BLaER1 treated with 17β-estradiol and CSF1 and Interleukin-3, amounts not matched to agents 10 nM and 100 nM (cell line): Measurements from ENCODE around the gene FGF4.

ENCODE experiments used
- H3K27ac ChIP-seq, 11 experiments: shearing (Covaris generic); formaldehyde crosslinking; 2 replicates each; pipeline ENCODE4 v1.8.1; 2022
- H3K27me3 ChIP-seq, 11 experiments: shearing (Covaris generic); formaldehyde crosslinking; 2 replicates each; pipeline ENCODE4 v1.8.1; 2022
- H3K36me3 ChIP-seq, 11 experiments: shearing (Covaris generic); formaldehyde crosslinking; 2 replicates each; pipeline ENCODE4 v1.8.1; 2022
- H3K4me1 ChIP-seq, 10 experiments: shearing (Covaris generic); formaldehyde crosslinking; 2 replicates each; pipeline ENCODE4 v1.8.1; 2022
- H3K4me2 ChIP-seq, 11 experiments: shearing (Covaris generic); formaldehyde crosslinking; 2 replicates each; pipeline ENCODE4 v1.8.1; 2022
- H3K4me3 ChIP-seq, 10 experiments: shearing (Covaris generic); formaldehyde crosslinking; 2 replicates each; pipeline ENCODE4 v1.8.1; 2022
- H3K9ac ChIP-seq, 11 experiments: shearing (Covaris generic); formaldehyde crosslinking; 2 replicates each; pipeline ENCODE4 v1.8.1; 2022
- H3K9me3 ChIP-seq, 11 experiments: shearing (Covaris generic); formaldehyde crosslinking; replicated peaks in 1 of 11; 2 replicates each; pipeline ENCODE4 v1.8.1; 2022
- H4K20me1 ChIP-seq, 11 experiments: shearing (Covaris generic); formaldehyde crosslinking; 2 replicates each; pipeline ENCODE4 v1.8.1; 2022
- Cebpa-rat ChIP-seq, 11 experiments: shearing (Covaris generic); IDR thresholded peaks; 2 replicates each; pipeline ENCODE4 v1.8.1; 2022

The FGF4 gene

DNA sequence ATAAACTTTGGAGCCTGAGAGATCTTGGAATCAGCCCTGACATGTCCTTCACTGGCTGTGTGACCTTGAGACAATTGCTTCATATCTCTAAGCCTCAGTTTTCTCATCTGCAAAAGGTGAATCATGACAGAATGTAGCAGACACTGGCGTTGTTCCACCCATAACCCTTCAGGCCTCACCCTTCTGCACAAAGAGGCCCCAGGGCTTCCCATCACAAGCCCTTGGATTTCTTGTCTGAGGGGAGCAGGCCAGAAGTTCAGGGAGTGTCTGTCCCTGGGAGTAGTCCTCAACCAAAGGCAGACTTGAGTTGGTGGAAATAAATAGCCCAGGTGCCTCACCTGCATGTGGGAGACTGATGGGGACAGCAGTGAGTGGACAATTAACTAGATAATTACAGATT, 27.4 kb upstream of the FGF4 start:
- no peak for TF ChIP-seq Cebpa-rat (IDR thresholded peaks at IDR 0.05)
- no peaks in the 10 kb centered on the region for H3K27me3 ChIP-seq
- H3K36me3 ChIP-seq: no peaks in the 10 kb centered on the region
- no peak overlapping the region for H3K9ac ChIP-seq
- H3K4me2 ChIP-seq: no peak overlapping the region
- H3K4me3 ChIP-seq: no peak overlapping the region
- H4K20me1 ChIP-seq: no peaks in the 10 kb centered on the region; a peak in 2 of 22 replicates
- H3K27ac ChIP-seq: no peak overlapping the region
- peaks cover 0 to 12% (median 9%) of the 10 kb centered on the region in 11 experiments; a peak in 16 of 22 replicates for H3K9me3 ChIP-seq
- H3K4me1 ChIP-seq: no peaks in the 10 kb centered on the region

DNA sequence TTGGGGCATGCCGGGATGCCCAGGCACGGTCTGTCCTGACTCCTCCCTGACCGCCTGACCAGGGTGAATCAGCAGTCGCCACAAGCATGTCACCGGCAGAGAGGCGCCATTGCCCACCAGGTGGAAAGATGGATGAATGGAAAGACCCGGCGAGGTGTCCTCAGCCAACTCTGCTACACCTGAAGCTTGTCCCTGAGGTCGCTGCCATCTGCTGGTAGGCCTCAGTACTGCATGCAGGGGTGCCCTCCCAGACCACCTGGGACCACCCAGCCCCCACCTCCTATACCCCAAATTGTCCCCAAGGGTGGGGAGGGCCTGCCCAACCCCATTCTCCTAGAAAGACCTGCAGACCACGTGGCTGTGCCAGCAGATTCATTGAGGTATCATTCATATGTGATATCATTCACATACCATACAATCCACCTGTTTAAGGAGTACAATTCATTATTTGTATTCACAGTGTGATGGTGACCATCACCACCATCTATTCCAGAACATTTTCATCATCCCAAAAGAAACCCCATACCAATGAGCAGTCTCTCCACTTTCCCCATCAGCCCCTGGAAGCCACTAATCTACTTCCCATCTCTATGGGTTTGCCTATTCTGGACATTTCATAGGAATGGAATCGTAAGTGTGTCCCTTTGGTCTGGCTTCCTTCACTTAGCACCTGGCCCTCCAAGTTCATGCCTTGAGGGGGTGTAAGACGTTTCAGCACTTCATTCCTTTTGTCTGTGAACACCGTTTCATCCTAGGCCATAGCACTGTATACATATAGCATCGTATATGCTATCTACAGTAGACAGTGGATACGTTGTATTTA, 26.6 kb upstream of the FGF4 start:
- no peak for TF ChIP-seq Cebpa-rat (IDR thresholded peaks at IDR 0.05)
- H3K27ac ChIP-seq: no peak overlapping the region
- H3K36me3 ChIP-seq: no peaks in the 10 kb centered on the region
- H3K4me2 ChIP-seq: no peak overlapping the region
- no peak overlapping the region for H3K9ac ChIP-seq
- H3K4me3 ChIP-seq: no peak overlapping the region
- no peaks in the 10 kb centered on the region; a peak in 2 of 22 replicates for H4K20me1 ChIP-seq
- no peaks in the 10 kb centered on the region for H3K4me1 ChIP-seq
- H3K9me3 ChIP-seq: peaks cover 0 to 12% (median 9%) of the 10 kb centered on the region in 11 experiments; a peak in 16 of 22 replicates
- H3K27me3 ChIP-seq: no peaks in the 10 kb centered on the region

DNA sequence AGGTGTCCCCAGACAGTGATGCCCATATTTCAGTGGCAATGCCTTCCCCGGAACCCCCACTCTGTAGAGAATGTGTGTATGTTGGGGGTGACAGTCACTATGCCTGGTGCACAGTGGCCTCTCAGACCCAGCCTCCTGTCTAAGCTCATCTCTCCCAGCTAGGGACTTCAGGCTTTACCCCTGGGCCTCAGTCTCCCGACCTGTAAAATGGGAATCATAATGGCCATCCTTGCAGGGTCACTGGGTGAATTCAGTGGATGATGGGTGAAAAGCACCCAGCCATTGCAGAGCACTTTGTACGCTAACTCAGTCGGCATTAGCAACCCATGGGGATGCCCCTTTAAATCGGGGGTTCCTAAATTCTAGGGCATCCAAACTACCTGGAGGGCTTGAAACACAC, 25.1 kb upstream of the FGF4 start:
- Histone ChIP-seq H3K4me2 (no peak overlapping the region), H3K9ac (no peak overlapping the region), H3K27me3 (no peaks in the 10 kb centered on the region), H3K27ac (no peak overlapping the region), H3K36me3 (no peaks in the 10 kb centered on the region), H4K20me1 (no peaks in the 10 kb centered on the region; a peak in 2 of 22 replicates), H3K4me1 (no peaks in the 10 kb centered on the region), H3K4me3 (no peak overlapping the region), H3K9me3 (peaks cover 0 to 12% (median 9%) of the 10 kb centered on the region in 11 experiments; a peak in 16 of 22 replicates)
- TF ChIP-seq Cebpa-rat (IDR thresholded peaks at IDR 0.05): no peak

DNA sequence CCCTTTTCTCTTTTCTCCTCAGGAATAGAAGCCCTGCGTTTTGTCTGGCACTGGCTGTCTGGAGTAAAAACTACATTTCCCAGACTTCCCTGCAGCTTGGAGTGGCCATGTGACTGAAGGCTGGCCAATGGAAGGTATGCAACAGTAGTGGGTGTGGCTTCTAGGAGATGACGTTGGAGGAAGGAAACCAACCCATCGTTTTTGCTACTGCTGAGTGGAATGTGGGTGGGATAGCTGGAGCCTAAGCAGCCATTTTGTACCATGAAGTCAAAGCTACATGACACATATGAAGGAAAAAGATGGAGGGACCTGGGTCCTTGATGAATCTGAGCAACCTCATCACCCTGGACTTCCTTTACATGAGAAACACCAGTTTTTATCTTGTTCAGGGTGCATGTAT, 24.4 kb upstream of the FGF4 start:
- H3K4me3 ChIP-seq: no peak overlapping the region
- H3K9ac ChIP-seq: no peak overlapping the region
- no peaks in the 10 kb centered on the region for H3K27me3 ChIP-seq
- H3K4me1 ChIP-seq: no peaks in the 10 kb centered on the region
- peaks cover 0 to 12% (median 9%) of the 10 kb centered on the region in 11 experiments; a peak in 16 of 22 replicates for H3K9me3 ChIP-seq
- no peaks in the 10 kb centered on the region; a peak in 1 of 22 replicates for H4K20me1 ChIP-seq
- TF ChIP-seq Cebpa-rat (IDR thresholded peaks at IDR 0.05): no peak
- H3K27ac ChIP-seq: no peak overlapping the region
- H3K36me3 ChIP-seq: no peaks in the 10 kb centered on the region
- no peak overlapping the region for H3K4me2 ChIP-seq

DNA sequence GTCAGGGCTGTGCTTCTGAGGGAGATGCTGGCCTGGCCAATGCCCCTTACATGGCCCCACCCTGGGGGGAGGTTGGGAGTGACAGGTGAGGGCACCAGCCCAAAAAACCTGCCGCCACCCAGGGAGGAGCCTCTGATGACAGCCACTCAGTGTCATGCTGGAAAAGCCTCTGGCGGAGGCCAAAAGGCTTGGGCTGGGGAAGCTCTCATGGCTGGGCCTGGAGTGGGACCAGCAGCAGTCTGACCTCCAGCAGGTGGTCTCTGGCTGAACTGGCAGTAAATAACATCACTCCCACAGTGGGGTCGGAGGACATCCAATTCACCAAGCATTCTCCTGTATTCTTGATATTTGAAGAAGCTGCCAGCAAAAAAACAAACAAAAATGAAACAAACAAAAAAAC, 24.0 kb upstream of the FGF4 start:
- Histone ChIP-seq H3K9ac (no peak overlapping the region), H3K27ac (no peak overlapping the region)

DNA sequence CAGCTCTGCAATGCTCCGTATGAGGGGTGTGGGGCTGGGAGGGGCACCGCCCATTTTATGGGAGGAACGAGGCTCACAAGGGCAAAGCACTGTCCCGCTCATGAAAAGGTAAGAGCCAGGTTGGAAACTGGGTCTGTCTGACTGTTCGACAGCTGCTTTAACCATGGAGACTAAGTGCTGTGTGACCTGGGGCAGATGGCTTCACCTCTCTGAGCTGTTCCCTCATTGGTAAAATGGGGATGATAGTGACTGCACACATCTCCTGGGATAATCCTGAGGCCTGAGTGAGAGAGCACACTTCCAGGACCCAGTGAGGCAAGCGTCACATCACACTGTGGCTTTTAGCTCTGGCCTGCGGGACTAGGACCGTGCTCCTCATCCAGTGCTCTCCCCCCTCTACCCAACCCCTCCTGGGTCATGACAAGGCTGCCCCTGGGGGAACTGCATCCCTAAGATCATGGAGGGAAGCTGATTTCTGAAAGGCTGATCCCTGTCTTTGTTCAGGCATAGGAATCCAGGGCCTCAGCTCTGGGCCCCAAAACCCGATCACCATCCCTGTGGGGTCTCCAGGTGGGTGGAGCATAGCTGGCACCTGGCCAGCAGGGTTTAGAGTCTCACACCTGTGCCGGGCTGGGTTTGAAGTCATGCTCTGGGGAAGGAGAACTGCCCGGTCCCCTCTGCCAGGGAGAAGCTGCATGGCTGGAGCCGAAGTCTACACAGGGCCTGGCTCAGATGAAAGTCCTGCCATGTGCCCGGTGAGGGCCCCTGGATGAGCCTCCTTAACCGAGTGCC, 22.8 kb upstream of the FGF4 start:
- TF ChIP-seq Cebpa-rat (IDR thresholded peaks at IDR 0.05): no peak
- peaks cover 0 to 12% (median 9%) of the 10 kb centered on the region in 11 experiments; a peak in 16 of 22 replicates for H3K9me3 ChIP-seq

More for the DNA sequence above, 24.0 kb upstream of the FGF4 start:
- no peak overlapping the region for H3K4me3 ChIP-seq
- no peaks in the 10 kb centered on the region for H3K4me1 ChIP-seq
- H4K20me1 ChIP-seq: no peaks in the 10 kb centered on the region
- H3K36me3 ChIP-seq: no peaks in the 10 kb centered on the region
- TF ChIP-seq Cebpa-rat (IDR thresholded peaks at IDR 0.05): no peak
- no peaks in the 10 kb centered on the region for H3K27me3 ChIP-seq
- peaks cover 0 to 12% (median 9%) of the 10 kb centered on the region in 11 experiments; a peak in 16 of 22 replicates for H3K9me3 ChIP-seq
- H3K4me2 ChIP-seq: no peak overlapping the region

DNA sequence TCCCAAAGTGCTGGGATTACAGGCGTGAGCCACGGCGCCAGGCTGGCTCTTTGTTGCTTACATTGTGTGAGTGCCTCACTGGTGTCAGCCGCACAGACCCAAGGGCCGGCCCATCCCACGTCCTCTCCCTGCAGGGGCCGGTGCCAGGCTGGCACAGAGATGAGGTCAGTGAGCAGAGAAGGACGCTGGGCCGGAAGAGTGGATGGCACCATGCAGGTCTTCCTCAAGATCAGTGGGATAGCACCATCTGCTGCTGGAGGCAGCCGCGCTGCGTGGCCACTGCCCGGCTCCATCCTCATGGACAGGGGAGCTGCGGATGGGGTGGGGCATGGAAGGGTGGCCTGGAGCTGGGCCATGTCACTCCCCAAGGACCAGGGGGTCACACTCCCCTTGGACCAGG, 22.0 kb upstream of the FGF4 start:
- Histone ChIP-seq H3K27me3 (no peaks in the 10 kb centered on the region), H3K27ac (no peak overlapping the region), H3K36me3 (no peaks in the 10 kb centered on the region), H4K20me1 (peaks cover 0 to 5% (median 0%) of the 10 kb centered on the region in 11 experiments; a peak in 2 of 22 replicates), H3K9ac (no peak overlapping the region), H3K4me1 (peaks cover 0 to 10% (median 7%) of the 10 kb centered on the region in 10 experiments; a peak in 11 of 20 replicates), H3K9me3 (peaks cover 0 to 12% (median 9%) of the 10 kb centered on the region in 11 experiments; a peak in 16 of 22 replicates), H3K4me3 (no peak overlapping the region), H3K4me2 (no peak overlapping the region)
- no peak for TF ChIP-seq Cebpa-rat (IDR thresholded peaks at IDR 0.05)

More for the DNA sequence above, 22.8 kb upstream of the FGF4 start:
- no peaks in the 10 kb centered on the region for H3K27me3 ChIP-seq
- no peak overlapping the region for H3K4me2 ChIP-seq
- no peaks in the 10 kb centered on the region for H3K36me3 ChIP-seq
- H4K20me1 ChIP-seq: no peaks in the 10 kb centered on the region
- no peak overlapping the region for H3K4me3 ChIP-seq
- no peak overlapping the region for H3K9ac ChIP-seq
- H3K4me1 ChIP-seq: peaks cover 0 to 2% (median 0%) of the 10 kb centered on the region in 10 experiments; a peak in 6 of 20 replicates
- H3K27ac ChIP-seq: no peak overlapping the region

DNA sequence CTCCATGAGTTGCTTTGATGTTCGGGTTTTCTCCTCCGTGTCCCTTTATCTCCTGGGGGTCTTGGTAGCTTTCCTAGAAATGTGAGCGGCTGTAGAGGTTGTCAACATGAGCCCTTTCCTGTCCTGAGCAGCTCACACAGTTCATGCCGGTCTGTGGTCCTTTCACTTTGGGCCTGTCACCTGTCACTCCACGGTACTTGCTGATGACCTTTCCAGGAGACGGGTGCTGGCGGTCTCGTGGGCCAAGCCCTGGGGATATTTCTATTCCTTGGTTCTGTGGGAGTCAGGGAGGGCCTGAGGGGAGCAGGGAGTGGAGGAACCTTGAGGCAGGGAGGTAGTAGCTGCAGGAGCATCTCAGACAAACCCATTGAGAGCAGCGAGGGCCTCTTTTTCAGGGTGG, 20.9 kb upstream of the FGF4 start:
- TF ChIP-seq Cebpa-rat (IDR thresholded peaks at IDR 0.05): no peak
- no peak overlapping the region for H3K4me2 ChIP-seq
- no peaks in the 10 kb centered on the region for H3K36me3 ChIP-seq
- H3K4me3 ChIP-seq: no peak overlapping the region
- H4K20me1 ChIP-seq: peaks cover 0 to 5% (median 0%) of the 10 kb centered on the region in 11 experiments; a peak in 2 of 22 replicates
- H3K9me3 ChIP-seq: peaks cover 0 to 12% (median 9%) of the 10 kb centered on the region in 11 experiments; a peak in 16 of 22 replicates
- no peak overlapping the region for H3K9ac ChIP-seq
- no peaks in the 10 kb centered on the region for H3K27me3 ChIP-seq
- H3K4me1 ChIP-seq: peaks cover 0 to 10% (median 8%) of the 10 kb centered on the region in 10 experiments; a peak in 11 of 20 replicates
- no peak overlapping the region for H3K27ac ChIP-seq
